ENCODE data around the gene PTPN12. TPM values are rescaled to one million over a fixed set of nuclear protein-coding genes. Genes with fewer than 3 reads are reported as not detected.

PTPN12 gene
- total RNA-seq, 4 donors from 2014 or later, result 64.6 to 130 (median 95.5) TPM

DNA sequence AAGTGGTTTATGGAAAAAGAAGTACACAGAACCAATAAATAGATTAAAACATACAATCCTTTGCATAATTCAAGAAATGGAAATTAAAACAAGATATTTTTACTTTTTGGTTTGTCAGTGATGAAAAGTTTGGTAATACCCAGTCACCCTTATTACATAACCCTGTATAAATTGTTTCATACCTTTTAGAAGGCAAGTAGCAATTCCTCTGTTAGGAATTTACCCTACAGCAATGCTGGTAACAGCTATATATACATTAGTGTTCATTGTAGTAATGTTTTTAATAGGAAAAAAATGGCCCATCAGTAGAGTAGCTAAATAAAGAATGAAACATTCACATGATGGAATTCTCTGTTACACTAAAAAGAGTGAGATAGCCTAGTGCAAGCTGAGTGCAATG is 42.7 kb downstream of the PTPN12 start:
- Histone ChIP-seq H3K9me3 (no peaks in the 10 kb centered on the region), H3K4me3 (no peak overlapping the region), H3K36me3 (peaks cover 31% of the 10 kb centered on the region), H3K27ac (no peak overlapping the region), H3K4me1 (no peaks in the 10 kb centered on the region), H3K27me3 (no peaks in the 10 kb centered on the region)
- DNase-seq (ENCODE audit: low spot score in 2 of 2), result no peak
- TF ChIP-seq POLR2A (IDR thresholded peaks at IDR 0.05) (no peak), EP300 (IDR thresholded peaks at IDR 0.05) (no peak), POLR2AphosphoS5 (IDR thresholded peaks at IDR 0.05) (no peak)
- TF ChIP-seq, protein P1, sequence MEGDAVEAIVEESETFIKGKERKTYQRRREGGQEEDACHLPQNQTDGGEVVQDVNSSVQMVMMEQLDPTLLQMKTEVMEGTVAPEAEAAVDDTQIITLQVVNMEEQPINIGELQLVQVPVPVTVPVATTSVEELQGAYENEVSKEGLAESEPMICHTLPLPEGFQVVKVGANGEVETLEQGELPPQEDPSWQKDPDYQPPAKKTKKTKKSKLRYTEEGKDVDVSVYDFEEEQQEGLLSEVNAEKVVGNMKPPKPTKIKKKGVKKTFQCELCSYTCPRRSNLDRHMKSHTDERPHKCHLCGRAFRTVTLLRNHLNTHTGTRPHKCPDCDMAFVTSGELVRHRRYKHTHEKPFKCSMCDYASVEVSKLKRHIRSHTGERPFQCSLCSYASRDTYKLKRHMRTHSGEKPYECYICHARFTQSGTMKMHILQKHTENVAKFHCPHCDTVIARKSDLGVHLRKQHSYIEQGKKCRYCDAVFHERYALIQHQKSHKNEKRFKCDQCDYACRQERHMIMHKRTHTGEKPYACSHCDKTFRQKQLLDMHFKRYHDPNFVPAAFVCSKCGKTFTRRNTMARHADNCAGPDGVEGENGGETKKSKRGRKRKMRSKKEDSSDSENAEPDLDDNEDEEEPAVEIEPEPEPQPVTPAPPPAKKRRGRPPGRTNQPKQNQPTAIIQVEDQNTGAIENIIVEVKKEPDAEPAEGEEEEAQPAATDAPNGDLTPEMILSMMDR (IDR thresholded peaks at IDR 0.05), result no peak

DNA sequence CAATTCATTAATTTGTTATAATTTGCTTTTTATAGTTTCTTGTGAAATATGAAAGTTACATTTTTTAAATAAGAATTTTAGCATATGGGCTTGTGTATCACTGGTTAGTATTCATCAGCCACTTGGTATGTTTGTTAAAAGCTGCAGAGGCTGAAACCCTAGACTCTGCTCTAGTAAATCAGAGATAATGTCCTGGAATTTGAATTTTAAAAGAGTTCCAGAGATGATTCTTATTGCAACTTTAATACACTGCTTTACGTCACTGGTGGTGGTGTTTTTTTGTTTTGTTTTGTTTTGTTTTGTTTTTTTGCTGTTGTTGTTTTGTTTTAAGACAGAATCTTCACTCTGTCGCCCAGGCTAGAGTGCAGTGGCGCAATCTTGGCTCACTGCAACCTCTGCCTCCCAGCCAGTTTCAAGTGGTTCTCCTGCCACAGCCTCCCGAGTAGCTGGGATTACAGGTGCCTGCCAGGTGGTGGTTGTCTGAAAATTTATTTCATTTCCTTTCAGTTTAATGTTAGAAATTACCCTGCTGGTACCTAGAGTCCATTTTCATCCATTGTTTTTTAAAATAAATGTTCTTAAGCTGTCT is 43.8 kb downstream of the PTPN12 start:
- Histone ChIP-seq H3K27me3 (no peaks in the 10 kb centered on the region), H3K9me3 (no peaks in the 10 kb centered on the region), H3K4me1 (no peaks in the 10 kb centered on the region), H3K36me3 (peaks cover 25% of the 10 kb centered on the region), H3K27ac (no peak overlapping the region), H3K4me3 (no peak overlapping the region)
- DNase-seq (ENCODE audit: low spot score in 2 of 2), result no peak
- TF ChIP-seq POLR2AphosphoS5 (IDR thresholded peaks at IDR 0.05) (no peak), EP300 (IDR thresholded peaks at IDR 0.05) (no peak), POLR2A (IDR thresholded peaks at IDR 0.05) (no peak)
- TF ChIP-seq, protein P1 (IDR thresholded peaks at IDR 0.05), result no peak
- WGBS, result 73% methylated on average over 4 of the region's 4 CpGs

GRCh38 chr7:77587272-77587671 is 50.2 kb downstream of the PTPN12 start:
- 68% methylated on average over 2 of the region's 2 CpGs for WGBS
- TF ChIP-seq, protein P1 (IDR thresholded peaks at IDR 0.05), result no peak
- TF ChIP-seq POLR2A (IDR thresholded peaks at IDR 0.05) (no peak), POLR2AphosphoS5 (IDR thresholded peaks at IDR 0.05) (no peak), EP300 (IDR thresholded peaks at IDR 0.05) (no peak)
- H3K4me1 ChIP-seq, result no peaks in the 10 kb centered on the region

DNA sequence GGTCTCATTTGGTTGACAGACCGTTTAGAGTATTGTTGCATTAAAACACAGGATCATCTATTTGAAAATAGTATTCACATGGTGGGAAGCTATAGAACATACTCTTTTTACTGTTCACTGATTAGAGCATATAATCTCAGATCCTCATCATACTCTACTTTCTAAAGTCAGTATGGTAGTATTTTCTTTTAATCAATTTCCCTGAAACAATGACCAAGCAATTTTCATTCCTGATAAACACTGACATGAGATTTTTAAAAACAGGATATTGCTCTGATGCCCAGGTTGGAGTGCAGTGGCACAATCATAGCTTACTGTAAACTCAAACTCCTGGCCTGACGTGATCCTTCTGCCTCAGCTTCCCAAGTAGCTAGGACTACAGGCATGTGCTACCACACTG is 63.9 kb downstream of the PTPN12 start:
- 82% methylated on average over 2 of the region's 2 CpGs for WGBS

More at GRCh38 chr7:77587272-77587671, 50.2 kb downstream of the PTPN12 start:
- Histone ChIP-seq H3K27ac (no peak overlapping the region), H3K9me3 (no peaks in the 10 kb centered on the region), H3K4me3 (no peak overlapping the region), H3K36me3 (peaks cover 30% of the 10 kb centered on the region), H3K27me3 (no peaks in the 10 kb centered on the region)
- DNase-seq (ENCODE audit: low spot score in 2 of 2), result no peak

GRCh38 chr7:77606562-77606961 is 69.5 kb downstream of the PTPN12 start:
- no peak for DNase-seq (ENCODE audit: low spot score in 2 of 2)
- peaks cover 32% of the 10 kb centered on the region for H3K36me3 ChIP-seq
- no peaks in the 10 kb centered on the region for H3K27me3 ChIP-seq
- H3K4me1 ChIP-seq, result no peaks in the 10 kb centered on the region
- H3K27ac ChIP-seq, result no peak overlapping the region
- no peak for TF ChIP-seq POLR2A (IDR thresholded peaks at IDR 0.05)
- no peak for TF ChIP-seq EP300 (IDR thresholded peaks at IDR 0.05)
- TF ChIP-seq, protein P1 (IDR thresholded peaks at IDR 0.05), result no peak
- no peak for TF ChIP-seq POLR2AphosphoS5 (IDR thresholded peaks at IDR 0.05)
- H3K4me3 ChIP-seq, result no peak overlapping the region
- no peaks in the 10 kb centered on the region for H3K9me3 ChIP-seq

More for the DNA sequence above, 63.9 kb downstream of the PTPN12 start:
- Histone ChIP-seq H3K9me3 (no peaks in the 10 kb centered on the region), H3K4me1 (no peaks in the 10 kb centered on the region), H3K4me3 (no peak overlapping the region), H3K27ac (no peak overlapping the region), H3K36me3 (peaks cover 57% of the 10 kb centered on the region), H3K27me3 (no peaks in the 10 kb centered on the region)
- DNase-seq (ENCODE audit: low spot score in 2 of 2), result no peak
- TF ChIP-seq EP300 (IDR thresholded peaks at IDR 0.05) (no peak), POLR2A (IDR thresholded peaks at IDR 0.05) (no peak), POLR2AphosphoS5 (IDR thresholded peaks at IDR 0.05) (no peak)
- TF ChIP-seq, protein P1 (IDR thresholded peaks at IDR 0.05), result no peak
